Vagina (tissue), 2 donors: ENCODE data around the gene MICALL1. TPM values are rescaled to one million over a fixed set of nuclear protein-coding genes. Genes with fewer than 3 reads are reported as not detected.
A peak's percentile ranks its signal among the peaks of the same experiment; 100 is the strongest.
"Not testable (repeated sequence)": the region's sequence is repeated elsewhere in the genome, so short reads cannot be mapped to it uniquely, and the experiment has no call there.

ENCODE experiments used
- DNase-seq, 2 donors: peaks; one replicate each; pipeline ENCODE4 v3.0.0-alpha.2; 2017; ENCODE audit errors: extremely low spot score in 2 of 2
- H3K27ac ChIP-seq: fragments of 200-600 bp; sonication (generic); one replicate; pipeline ENCODE4 v1.5.1; 2019
- H3K27me3 ChIP-seq: fragments of 200-600 bp; sonication (generic); one replicate; pipeline ENCODE4 v1.5.1; 2019
- H3K36me3 ChIP-seq, 2 donors: fragments of 200-600 bp; sonication (generic); one replicate each; pipeline ENCODE4 v1.5.1; 2017 to 2019
- H3K4me1 ChIP-seq: fragments of 200-600 bp; sonication (generic); one replicate; pipeline ENCODE4 v1.5.1; 2019
- H3K4me3 ChIP-seq, 2 donors: fragments of 200-600 bp; sonication (generic); 1 replicate in 1 of 2; 2 replicates in 1 of 2; pipeline ENCODE4 v1.5.1; 2016 to 2019
- H3K9me3 ChIP-seq: fragments of 200-600 bp; sonication (generic); one replicate; pipeline ENCODE4 v1.5.1; 2019
- POLR2A ChIP-seq, 2 donors: fragments of 450-650 bp; IDR thresholded peaks; one replicate each; pipeline ENCODE4 v1.6.1; 2017; ENCODE audit warnings: antibody characterized with exemption in 2 of 2, mild to moderate bottlenecking in 2 of 2, moderate library complexity in 2 of 2
- POLR2AphosphoS5 ChIP-seq, 2 donors: sonication (generic); formaldehyde crosslinking; IDR thresholded peaks; one replicate each; pipeline ENCODE4 v1.9.0; 2017; ENCODE audit warnings: antibody characterized with exemption in 2 of 2, mild to moderate bottlenecking in 2 of 2, low read depth in 1 of 2; ENCODE audit not compliant: insufficient read depth in 1 of 2
- intact Hi-C: fragments of 100-400 bp; cut with DNase I; formaldehyde crosslinking; loops from one replicate; pipeline ENCODE4 v1.15.1; 2023
- total RNA-seq: library from RNA; depleted of rRNA; stranded (reverse); fragments of >200 nt; gene quantifications from one replicate; pipeline ENCODE4 v1.2.3, GENCODE V29; 2016
- TF ChIP-seq, protein P1 (sequence below), 3 experiments: fragments of 450-650 bp in 2 of 3; fragments of 200-600 bp in 1 of 3; sonication (generic) in 1 of 3; IDR thresholded peaks; one replicate each; pipeline ENCODE4 v1.5.1; 2017 to 2019; ENCODE audit warnings: antibody characterized with exemption in 3 of 3, mild to moderate bottlenecking in 2 of 3, moderate library complexity in 2 of 3

MICALL1 gene
- total RNA-seq, 1 donor from 2014 or later, result 112 TPM

DNA sequence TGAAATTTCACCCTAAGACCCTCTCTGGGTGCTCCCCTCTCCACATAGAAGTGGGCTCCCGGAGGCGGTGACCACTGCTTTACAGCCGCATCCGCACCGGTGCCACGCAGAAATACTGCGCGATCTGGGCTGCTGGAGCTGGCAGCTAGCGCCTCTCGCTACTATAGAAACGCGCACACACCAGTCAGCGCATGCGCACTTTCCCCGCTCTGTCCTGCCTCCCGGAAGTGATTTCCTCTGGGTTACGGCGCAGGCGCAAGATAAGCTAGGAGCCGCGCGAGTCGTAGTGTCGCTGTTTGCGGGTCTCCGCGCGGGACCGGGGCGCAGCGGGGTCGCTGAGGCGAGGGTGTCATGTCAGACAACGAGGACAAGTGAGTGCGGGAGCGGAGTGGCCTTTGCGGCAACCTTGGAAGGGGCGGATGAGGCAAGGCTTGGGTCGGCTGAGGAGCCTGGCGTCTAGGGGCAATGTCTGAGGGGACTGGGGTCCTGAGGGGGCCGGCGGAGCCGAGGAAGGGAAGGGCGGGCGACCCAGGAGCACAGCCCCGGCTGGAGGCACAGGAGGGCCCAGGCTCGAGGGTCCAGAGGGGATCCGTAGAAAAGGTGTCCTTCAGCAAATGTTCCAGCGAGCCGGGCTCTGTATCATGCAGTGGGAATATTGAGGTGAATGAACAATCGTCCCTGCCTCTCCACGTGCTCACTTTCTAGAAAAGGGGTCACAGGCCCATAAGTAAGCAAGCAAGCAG is 47.5 kb downstream of the MICALL1 start, which contains the start of the genes C22orf23 and POLR2F:
C22orf23 (minus strand) TSS at position 165 of the 743 bp plus-strand sequence. CDS start 452 bp downstream, outside the sequence.
POLR2F (plus strand) TSS at position 263 of the 743 bp plus-strand sequence; CDS start at position 352, 89 bp downstream.
- peak within 1 kb of the TSS; percentile 66 for H3K27ac ChIP-seq
- peak within 1 kb of the TSS; percentile 95 to 99 for H3K4me3 ChIP-seq
- intact Hi-C loops, result loop anchor here (10.0 kb wide), 1 partner anchor 241 kb away; no protein-coding TSS in a partner anchor
- peaks cover 0 to 27% of the 10 kb centered on the region in 2 donors for H3K36me3 ChIP-seq
- peak in 1 of 2 donors; percentile 98 for DNase-seq
- peaks cover 33% of the 10 kb centered on the region for H3K4me1 ChIP-seq
- no peaks in the 10 kb centered on the region for H3K27me3 ChIP-seq
- H3K9me3 ChIP-seq, result no peaks in the 10 kb centered on the region
- TF ChIP-seq, protein P1, sequence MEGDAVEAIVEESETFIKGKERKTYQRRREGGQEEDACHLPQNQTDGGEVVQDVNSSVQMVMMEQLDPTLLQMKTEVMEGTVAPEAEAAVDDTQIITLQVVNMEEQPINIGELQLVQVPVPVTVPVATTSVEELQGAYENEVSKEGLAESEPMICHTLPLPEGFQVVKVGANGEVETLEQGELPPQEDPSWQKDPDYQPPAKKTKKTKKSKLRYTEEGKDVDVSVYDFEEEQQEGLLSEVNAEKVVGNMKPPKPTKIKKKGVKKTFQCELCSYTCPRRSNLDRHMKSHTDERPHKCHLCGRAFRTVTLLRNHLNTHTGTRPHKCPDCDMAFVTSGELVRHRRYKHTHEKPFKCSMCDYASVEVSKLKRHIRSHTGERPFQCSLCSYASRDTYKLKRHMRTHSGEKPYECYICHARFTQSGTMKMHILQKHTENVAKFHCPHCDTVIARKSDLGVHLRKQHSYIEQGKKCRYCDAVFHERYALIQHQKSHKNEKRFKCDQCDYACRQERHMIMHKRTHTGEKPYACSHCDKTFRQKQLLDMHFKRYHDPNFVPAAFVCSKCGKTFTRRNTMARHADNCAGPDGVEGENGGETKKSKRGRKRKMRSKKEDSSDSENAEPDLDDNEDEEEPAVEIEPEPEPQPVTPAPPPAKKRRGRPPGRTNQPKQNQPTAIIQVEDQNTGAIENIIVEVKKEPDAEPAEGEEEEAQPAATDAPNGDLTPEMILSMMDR (IDR thresholded peaks at IDR 0.05), result no peak
- TF ChIP-seq POLR2AphosphoS5 (IDR thresholded peaks at IDR 0.05; ENCODE audit: insufficient read depth in 1 of 2, low read depth in 1 of 2) (peak; percentile 87 to 96), POLR2A (IDR thresholded peaks at IDR 0.05) (peak in 1 of 2 donors; percentile 41)

GRCh38 chr22:37954686-37955085 is 48.6 kb downstream of the MICALL1 start:
- Histone ChIP-seq H3K9me3 (no peaks in the 10 kb centered on the region), H3K36me3 (peaks cover 0 to 38% of the 10 kb centered on the region in 2 donors), H3K4me1 (peaks cover 33% of the 10 kb centered on the region), H3K27me3 (no peaks in the 10 kb centered on the region), H3K4me3 (peak overlapping the region; percentile 95 to 99), H3K27ac (no peak overlapping the region)
- no peak for DNase-seq
- TF ChIP-seq POLR2A (IDR thresholded peaks at IDR 0.05), result no peak
- intact Hi-C loops, result loop anchor here (10.0 kb wide), 1 partner anchor 240 kb away; no protein-coding TSS in a partner anchor

- not testable (repeated sequence) for H3K27me3 ChIP-seq, H3K27ac ChIP-seq, DNase-seq, H3K9me3 ChIP-seq, H3K4me3 ChIP-seq
- intact Hi-C loops, result loop anchor here (10.0 kb wide), 1 partner anchor 239 kb away; no protein-coding TSS in a partner anchor
- peaks cover 33% of the 10 kb centered on the region for H3K4me1 ChIP-seq
- peaks cover 0 to 50% of the 10 kb centered on the region in 2 donors for H3K36me3 ChIP-seq
Observed at GRCh38 chr22:37955825-37956397, 49.8 kb downstream of the MICALL1 start.

DNA sequence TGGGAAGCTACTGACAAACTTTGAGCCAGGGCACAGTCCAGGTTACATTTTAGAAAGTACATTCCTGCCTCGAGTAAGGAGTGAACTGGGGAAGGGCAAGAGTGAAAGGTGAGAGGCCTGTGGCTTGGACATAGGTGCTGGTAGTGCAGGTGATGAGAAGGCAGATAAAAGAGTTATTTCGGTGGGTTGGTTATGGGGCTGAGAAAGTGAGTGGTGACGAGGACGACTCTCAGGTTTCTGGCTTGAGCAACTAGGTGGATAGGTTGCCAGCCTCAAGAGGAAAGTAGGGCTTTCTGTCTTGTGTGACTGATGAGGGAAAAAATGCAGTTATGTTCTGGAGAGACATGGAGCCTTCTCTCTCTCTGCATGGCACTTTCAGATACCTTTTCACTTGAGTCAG is 51.1 kb downstream of the MICALL1 start:
- no peak for TF ChIP-seq POLR2A (IDR thresholded peaks at IDR 0.05)
- TF ChIP-seq, protein P1 (IDR thresholded peaks at IDR 0.05), result no peak
- TF ChIP-seq POLR2AphosphoS5 (IDR thresholded peaks at IDR 0.05; ENCODE audit: insufficient read depth in 1 of 2, low read depth in 1 of 2), result no peak
- H3K27ac ChIP-seq, result no peak overlapping the region
- no peaks in the 10 kb centered on the region for H3K27me3 ChIP-seq
- peaks cover 0 to 63% of the 10 kb centered on the region in 2 donors for H3K36me3 ChIP-seq
- peaks cover 31% of the 10 kb centered on the region for H3K4me1 ChIP-seq
- no peak overlapping the region for H3K4me3 ChIP-seq
- H3K9me3 ChIP-seq, result no peaks in the 10 kb centered on the region
- no peak for DNase-seq
- intact Hi-C loops, result loop anchor here (10.0 kb wide), 1 partner anchor 238 kb away; no protein-coding TSS in a partner anchor

DNA sequence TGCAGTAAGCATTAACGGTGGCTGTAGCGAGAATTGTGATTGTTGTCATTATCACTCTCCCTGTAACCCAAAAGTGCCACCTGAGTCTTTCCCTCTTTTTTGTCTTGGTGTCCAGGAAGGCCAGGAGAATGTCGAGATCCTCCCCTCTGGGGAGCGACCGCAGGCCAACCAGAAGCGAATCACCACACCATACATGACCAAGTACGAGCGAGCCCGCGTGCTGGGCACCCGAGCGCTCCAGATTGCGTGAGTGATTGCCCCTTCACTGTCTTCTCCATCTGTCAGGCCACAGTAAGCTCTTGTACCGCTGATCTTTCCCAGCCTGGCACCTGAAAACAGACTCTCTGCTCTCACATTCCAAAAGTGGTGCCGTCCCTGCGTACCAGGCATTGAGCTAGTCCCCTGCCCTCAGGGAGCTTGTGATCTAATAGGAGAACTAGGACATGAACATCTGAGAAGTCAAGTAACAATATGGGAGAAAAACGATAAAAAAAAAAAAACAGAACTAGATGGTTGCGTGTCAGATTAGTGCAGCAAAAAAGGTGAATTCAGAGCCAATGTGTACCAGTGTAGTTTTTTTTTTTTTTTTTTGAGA is 53.2 kb downstream of the MICALL1 start:
- Histone ChIP-seq H3K36me3 (peaks cover 0 to 71% of the 10 kb centered on the region in 2 donors), H3K9me3 (no peaks in the 10 kb centered on the region), H3K4me3 (no peak overlapping the region), H3K27ac (no peak overlapping the region), H3K27me3 (no peaks in the 10 kb centered on the region), H3K4me1 (peaks cover 17% of the 10 kb centered on the region)
- no peak for DNase-seq
- intact Hi-C loops, result loop anchor here (10.0 kb wide), 1 partner anchor 235 kb away; no protein-coding TSS in a partner anchor
- TF ChIP-seq POLR2AphosphoS5 (IDR thresholded peaks at IDR 0.05; ENCODE audit: insufficient read depth in 1 of 2, low read depth in 1 of 2), result no peak
- no peak for TF ChIP-seq POLR2A (IDR thresholded peaks at IDR 0.05)
- TF ChIP-seq, protein P1 (IDR thresholded peaks at IDR 0.05), result no peak
